NCI-H1092 treated with DMSO at 0.1 percent for 48 hours (cell line): ENCODE data around the gene MOGAT2.
A peak's percentile ranks its signal among the peaks of the same experiment; 100 is the strongest.

Source experiments
- DNase-seq: peaks from one replicate; lab custom pipeline; 2025; lab: John Stamatoyannopoulos, UW

The MOGAT2 gene

DNA sequence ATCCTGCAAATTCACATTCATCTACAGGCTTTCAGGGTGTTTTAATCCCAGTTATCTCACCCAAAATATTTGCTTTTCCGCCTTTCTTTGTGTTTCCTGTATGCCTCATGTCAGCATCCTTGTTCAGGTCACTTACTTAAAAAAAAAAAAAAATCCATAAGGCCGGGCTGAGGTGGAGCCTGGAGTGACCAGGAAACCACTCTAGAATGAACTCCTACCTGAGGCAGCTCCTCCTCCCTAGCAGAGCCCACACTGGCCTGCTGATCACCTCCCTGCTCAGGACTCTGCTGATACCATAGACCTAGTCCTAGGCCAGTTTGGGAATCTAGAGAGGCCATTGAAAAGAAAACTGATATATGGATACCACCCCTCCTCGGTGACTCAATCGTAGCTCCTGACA, 42.2 kb downstream of the MOGAT2 start:
- no peak for DNase-seq

DNA sequence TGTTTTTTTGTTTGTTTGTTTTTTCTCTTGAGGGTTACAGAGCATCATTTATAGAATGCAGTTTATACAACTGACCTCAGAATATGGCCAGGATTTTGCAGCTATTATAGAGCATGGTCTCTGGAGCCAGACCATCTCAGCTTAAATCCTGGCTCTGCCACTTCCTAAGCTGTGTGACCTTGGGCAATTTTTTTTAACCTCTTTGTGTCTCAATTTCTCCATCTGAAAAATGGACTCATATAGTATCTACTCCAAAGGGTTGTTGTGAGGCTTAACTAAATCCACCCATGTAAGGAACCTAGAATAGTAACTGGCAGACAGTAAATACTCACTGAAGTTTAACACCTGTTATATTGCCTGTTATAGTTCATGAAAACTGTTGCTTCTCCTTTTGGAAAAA, 42.6 kb downstream of the MOGAT2 start:
- no peak for DNase-seq

DNA sequence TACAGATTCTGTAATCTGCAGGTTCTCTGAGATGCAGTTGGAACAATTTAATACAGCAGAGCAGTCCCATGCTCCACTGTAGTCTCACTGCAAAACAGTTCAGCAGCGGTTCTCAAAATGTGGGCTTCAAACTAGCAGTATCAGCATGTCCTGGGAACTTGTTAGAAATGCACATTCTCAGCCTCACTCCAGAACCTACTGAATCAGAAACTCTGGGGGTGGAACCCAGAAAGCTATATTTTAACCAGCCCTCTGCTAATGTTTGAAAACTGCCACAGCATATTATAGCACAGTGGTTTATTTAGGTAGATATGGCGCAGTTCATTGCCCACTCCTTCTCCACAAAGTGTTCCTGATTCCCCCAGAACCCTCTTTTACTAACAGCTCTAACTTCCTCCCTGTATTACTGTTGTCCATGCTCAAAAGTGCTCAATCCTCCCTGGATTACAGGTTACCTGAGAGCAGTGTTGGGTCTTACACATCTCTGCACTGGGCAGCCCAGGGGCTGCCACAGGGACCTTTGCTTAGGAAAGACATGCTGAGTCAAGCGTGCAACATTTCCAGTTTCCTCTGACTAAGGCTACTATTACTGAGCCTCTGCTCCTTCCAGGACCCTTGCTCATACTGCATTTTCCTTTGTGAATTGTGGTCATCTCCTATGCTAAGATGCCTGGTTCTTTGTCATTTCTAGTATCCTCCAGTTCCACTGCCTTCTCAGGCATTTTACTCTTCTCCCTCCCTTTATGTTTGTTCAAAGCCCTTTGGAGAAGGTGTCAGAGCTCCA, 43.3 kb downstream of the MOGAT2 start:
- no peak for DNase-seq

DNA sequence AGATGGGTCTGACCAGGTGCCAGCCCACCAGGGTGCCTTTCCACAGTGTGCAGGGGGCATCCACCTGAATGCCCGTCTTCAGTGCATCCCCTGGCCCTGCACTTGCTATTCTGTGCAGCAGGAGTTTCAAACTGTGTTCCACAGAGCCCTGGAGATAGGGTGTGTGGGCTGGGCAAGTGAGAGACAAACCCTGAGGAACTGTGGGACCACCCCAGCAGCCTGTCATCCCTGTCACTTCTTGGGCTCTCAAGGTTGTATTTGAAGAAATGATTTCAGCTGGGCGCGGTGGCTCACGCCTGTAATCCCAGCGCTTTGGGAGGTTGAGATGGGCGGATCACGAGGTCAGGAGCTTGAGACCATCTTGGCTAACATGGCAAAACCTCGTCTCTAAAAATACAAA, 44.5 kb downstream of the MOGAT2 start:
- no peak for DNase-seq

DNA sequence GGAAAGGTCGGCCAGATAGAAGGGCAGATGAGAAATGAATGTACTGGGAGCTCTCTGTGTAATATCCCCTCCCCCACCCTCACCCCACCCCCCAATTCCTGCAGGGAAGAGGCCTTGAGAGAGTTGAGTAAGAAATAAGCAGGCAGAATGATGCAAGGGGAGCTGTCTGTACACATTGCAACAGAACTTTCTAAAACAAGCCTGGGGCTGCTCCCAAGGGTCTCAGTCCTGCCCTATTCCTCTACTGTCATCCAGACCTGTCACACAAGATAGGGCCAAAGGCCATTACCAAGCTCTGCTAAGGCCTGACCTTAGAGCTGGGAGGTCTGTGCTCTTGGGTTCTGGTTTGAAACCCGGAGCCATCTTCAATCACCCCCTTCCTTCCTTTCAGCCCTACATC, 45.2 kb downstream of the MOGAT2 start:
- DNase-seq, result no peak

DNA sequence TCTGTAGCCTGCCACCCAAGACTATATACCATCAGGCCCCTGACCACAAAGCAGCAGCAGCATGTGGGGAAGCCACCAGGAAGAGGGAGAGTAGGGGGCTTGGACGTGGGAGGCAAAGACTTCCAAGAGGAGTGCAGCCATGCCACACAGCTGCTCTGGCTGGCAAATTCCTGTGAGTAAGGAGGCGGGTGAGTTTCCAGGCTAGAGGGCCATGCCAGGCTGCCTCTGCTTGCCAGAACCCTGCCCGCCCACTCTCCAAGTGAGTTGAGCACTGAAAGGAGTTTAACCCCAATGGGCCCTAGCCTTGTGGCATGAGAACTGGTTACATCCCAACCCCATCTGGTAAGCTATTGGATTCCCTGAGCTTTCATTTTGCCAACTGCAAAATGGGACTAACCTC, 46.2 kb downstream of the MOGAT2 start:
- no peak for DNase-seq

DNA sequence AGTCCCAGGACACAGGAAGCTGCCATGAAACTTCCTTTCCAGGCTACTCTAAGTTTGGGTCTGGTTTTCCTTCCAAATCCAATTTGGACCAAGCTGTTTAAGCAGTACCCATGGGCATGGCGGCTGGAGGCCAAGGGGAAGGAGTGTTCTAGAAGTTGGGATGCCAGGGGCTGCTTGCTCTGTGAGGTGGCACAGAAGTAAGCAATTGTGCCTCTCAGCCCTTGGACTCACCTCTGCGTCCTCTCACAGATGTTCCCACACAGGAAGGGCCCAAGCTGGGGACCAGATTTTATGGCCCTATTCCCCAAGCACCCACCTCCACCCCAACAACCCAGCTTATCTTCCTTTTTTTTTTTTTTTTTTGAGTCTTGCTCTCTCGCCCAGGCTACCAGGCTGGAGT, 47.5 kb downstream of the MOGAT2 start:
- no peak for DNase-seq

DNA sequence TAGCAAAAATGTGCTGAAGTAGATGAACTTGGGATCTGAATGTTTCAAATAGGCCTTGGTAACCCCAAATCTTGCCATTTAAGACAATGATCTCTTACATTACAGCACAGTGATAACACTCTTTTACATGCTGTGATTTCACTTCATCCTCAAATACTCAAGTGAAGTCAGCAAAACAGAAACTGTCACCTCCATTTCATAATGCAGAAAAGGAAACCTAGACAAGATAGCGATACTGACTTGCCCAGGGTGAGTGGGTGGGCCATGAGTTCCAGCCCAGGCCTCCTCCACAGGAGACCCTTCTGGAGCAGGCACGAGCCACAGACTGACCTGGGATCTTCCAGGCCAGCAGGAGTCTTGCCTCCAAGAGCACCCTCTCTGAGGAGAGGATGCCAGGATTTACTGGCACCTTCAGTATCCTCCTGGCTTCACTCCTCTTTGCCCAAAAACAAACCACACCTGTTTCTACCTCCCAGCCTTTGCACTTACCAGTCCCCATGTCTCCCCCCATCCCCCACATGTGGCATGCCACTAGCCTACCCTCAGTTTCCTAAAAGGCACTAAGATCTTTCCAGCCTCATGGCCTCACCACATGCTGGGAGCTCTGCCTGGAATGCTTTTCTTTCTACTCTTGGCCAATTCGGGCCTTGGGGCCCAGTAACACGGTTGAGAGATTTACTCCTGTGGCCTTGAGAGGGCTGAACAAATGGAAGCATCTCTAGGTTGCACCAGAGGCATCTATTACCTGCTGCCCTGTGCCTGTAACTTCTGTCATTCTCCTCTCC, 49.0 kb downstream of the MOGAT2 start:
- DNase-seq, result no peak

DNA sequence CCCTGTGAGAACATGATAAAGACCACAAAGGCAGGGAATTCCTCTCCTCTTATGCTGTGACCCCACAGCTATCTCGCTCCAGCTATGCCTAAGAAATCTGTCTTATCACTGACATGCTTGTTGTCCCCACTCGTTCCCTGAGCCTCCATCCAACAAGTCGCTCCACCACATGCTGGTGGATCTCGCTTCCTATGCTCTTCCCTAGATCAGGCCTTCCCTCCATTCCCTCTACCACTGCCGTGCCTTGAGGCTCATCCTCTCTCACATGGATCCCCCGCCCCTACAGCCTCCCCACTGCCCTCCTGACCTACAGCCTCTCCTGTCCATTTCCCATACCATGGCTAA, 49.6 kb downstream of the MOGAT2 start:
- DNase-seq, result no peak

DNA sequence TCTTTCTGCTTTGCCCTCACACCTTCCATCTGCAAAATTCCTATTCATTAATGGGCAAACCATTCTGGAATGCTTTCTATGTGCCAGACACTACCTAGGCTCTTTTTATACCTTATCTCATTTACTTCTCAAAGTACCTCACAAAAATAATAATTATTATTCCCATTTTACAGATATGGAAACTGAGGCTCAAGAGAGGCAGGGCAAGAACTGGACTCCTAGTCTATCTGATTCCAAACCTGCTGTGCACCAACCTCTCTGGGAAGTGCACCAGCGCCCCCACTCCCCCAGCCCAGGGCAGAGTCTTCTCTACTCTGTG, 50.1 kb downstream of the MOGAT2 start:
- DNase-seq, result no peak

DNA sequence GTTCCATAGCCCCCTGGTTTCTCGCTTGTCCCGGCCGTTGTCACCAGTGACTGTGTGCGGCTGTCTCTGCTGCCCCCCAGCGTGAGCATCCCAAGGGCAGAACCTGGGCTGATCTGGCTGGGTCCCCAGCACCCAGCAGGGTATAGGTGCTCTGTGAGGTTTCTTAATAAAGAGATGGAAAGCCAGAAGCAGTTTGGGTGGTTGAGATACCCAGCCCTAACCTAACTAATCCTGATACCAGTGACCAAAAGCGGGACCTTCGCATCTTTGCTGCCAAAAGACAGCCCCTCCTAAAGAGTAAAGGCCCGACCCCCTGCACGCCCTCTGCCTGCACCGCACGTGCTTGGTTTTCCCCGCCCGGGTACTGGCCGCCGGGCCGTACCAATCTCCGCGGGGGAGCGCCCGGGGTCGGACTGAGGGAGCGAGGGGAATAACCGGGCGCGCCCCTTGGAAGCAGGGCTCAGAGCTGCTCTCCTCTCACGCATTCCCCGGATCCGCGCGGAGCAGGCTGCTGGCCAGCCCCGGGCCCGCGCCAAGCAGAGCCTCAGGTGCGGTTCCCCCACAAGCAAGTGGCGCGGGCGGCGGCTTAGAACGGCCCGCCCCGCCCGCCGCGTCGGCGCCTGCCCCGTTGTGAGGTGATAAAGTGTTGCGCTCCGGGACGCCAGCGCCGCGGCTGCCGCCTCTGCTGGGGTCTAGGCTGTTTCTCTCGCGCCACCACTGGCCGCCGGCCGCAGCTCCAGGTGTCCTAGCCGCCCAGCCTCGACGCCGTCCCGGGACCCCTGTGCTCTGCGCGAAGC, 50.7 kb downstream of the MOGAT2 start, which contains the start of gene DGAT2:
TSS of gene DGAT2 (plus strand) at position 667 of the 797 bp plus-strand sequence. CDS start 214 bp downstream, outside the sequence.
- DNase-seq, result peak; percentile 94

DNA sequence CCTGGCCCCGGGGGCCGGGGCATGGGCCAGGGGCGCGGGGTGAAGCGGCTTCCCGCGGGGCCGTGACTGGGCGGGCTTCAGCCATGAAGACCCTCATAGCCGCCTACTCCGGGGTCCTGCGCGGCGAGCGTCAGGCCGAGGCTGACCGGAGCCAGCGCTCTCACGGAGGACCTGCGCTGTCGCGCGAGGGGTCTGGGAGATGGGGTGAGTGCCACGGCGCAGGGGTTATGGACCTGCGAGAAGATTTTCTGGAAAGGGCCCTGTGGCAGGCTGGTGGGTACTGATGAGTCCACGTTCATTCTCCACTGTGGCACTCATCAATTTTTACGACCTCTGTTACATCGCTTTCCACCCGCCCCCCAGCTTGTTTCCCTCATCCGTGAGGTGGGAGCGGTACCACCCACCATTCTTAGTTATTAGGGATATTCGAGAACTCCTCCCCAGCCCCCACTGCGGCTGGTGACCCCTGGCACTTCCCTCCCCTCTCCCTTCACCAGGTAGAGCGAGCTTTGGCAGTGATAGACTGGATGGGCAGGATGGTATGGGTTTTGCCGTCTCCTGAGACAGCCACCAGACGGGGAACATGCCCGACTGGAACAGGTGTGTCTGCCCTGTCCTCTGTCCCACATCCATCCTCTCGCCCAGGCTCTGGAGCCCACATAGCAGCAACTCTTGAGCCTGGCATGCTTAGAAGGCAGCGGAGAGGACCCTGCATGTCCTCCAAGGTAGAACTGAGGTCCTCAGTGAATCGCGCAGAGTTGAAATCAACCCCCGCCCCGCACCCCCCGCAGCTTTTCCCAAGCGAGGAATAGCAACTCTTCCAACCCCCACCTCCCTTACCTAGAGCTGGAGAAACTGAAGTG, 51.5 kb downstream of the MOGAT2 start:
- peak; percentile 32 for DNase-seq

DNA sequence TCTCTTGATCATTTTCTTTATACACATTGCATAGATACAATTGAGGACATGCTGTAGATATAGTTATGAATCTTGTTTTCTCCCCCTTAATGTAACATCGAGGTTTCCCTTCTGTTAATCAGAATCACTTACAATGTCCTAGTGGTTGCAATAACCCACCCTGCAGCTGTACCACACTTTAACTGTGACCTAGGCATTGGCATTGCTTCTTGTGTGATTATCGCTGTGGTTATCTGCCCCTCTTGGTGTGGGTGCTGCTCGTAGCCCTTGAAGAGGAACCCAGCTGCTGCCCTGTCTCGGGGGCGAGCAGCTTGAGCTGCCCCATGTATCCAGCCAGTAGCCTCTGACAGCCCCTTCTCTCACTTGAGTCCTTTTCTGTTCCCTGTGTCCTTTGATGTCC, 52.5 kb downstream of the MOGAT2 start:
- DNase-seq, result no peak

DNA sequence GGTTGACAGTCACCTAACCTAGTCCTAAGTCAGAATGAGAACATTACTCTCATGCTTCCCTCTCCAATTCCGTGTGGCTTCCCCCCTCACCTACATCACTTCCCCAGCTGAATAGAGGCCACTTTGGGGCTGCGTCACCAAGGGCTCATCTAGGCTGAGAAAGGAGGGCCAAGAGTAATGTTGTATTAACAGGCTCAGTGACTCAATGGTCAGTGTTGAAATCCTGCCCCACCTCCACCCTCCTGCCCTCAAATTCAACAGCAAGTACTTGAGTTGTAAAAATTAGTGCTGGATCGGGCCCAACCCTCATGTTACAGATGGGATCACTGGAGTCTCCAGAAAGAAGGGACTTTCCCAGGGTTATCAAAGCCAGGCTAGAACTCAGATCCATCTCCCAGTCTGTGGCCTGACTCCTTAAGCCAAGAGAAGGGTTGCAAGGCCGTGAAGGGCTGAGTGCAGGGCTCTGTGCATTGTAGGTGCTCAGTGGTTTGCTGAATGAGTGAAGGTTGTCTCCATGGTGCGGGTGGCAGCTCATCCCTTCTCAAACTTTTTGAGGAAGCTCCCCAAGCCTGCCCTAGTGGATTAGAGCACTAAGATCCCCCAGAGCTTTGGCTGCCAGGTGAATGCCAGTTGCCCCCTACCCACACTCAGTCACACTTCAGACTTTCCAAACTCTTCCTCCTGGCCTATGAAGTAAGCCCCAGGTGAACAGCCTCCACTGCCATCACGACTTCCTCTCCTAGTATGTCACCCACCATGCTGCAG, 54.2 kb downstream of the MOGAT2 start:
- no peak for DNase-seq

DNA sequence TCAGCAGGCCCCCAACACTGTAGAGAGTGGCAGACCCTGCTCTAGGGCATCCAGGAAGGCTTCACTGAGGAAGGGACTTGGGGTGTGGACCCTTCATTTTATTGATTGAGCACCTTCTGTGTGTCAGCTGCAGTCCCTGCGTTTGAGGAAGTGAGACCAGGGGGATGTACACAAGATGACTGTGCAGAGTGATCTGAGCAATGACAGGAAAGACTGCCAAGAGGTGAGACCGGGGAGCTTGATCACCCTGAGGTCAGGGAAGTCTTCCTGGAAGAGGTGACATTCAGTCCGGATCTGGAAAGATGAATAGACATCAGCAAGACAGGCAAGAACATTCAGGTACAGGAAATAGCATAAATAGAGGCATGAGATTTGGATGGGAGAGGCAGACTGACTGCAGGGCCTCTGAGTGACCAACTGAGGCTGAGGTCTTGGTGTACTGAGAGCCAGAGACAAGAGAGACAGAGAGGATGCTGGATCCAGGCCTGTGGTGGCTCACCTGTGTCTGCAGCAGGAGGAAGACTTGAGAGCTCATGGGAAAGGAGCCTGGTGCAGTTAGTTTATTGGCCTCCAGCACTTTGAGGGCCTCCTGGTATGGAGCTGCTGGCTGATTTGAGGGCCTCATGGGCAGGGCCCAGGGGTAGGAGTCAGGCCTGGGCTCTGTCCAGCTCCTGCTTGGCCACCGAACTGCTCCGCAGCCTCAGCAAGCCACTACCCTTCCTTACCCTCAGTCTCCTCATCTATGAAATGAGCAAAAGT, 56.1 kb downstream of the MOGAT2 start:
- no peak for DNase-seq

DNA sequence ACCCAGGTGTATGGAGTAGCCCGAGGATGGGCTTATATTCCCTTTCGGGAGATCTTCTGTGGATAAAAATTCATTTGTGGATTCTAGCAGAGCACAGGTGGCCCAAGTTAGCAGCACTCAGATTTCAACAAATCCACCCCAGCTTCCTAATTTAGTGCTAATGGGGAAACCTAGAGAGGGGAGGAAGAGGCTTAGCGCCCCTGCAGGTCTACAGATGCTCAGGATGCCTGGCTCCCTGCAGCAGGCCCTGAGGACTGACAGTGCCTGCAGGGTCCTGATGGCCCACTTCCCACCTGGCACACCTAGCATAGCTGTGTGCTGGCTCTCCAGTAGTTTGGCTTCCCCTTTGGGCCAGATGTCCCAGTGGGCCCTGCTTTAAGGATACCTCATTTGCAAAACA, 57.4 kb downstream of the MOGAT2 start:
- no peak for DNase-seq

DNA sequence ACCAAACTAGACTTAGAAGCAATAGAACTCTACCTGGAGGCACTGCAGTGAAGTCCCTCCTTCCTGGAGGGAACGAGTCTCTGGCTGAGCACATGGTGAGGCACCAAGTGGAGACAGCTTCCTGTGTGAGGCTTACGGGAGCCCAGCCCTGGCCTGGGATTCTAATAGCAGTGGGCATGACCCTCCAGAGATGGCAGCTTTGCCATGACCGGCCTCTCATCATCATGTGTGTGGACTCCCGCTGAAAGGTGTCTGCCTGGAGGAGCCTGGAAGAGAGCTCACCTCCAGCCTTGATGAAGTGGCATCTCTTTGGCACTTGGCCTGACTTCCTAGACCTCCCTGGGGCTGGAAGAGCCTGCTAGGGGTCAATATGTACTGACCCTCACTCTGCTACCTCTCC, 58.9 kb downstream of the MOGAT2 start:
- DNase-seq, result no peak

DNA sequence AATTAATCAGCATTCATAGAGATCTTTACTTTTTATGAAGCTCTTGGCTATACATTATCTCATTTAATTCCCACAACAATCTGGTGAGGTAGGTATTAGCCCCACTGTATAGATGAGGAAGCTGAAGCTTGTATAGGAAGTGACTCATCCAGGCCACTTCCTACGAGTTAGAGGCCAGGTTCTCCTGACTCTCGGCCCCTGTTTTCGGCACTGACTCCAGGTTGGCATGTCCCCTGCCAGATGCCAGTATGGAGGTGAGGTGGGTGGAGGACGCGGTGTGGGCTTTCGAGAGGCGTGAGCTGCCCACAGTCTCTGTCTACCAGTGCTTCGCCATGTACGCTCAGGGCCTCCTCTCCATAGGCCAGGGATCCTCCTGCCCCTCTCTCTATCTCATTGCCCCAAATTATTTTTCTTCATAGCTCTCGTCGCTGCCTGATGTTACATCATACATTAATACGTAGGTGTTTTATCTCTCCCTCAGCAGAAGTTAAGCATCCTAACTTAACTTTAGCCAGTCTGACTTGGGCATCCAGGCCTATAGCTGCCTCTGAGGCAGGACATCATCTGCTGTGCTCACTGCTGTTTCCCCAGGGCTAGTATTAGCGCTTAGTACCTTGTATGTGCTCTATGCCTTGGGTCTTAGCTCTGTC, 59.9 kb downstream of the MOGAT2 start:
- DNase-seq, result no peak

DNA sequence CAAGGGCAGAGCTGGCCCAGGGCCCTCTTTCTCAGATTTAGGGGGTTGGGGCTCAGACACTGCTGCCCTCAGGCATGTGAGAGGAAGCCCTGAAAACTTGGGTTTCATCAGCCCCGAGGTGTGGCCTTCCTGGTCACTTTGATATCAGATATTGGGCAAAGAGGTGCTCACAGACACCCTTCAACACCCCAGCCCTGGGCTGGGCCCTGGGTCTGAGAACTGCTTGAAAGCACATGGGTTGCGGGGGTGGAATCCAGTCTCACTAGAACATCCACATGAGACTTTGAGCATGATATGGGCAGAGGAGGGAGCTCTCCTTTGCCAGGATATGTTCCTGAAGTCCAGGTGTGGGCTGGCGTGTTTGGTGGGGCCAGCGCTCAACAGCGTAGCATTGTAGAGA, 61.3 kb downstream of the MOGAT2 start:
- no peak for DNase-seq

DNA sequence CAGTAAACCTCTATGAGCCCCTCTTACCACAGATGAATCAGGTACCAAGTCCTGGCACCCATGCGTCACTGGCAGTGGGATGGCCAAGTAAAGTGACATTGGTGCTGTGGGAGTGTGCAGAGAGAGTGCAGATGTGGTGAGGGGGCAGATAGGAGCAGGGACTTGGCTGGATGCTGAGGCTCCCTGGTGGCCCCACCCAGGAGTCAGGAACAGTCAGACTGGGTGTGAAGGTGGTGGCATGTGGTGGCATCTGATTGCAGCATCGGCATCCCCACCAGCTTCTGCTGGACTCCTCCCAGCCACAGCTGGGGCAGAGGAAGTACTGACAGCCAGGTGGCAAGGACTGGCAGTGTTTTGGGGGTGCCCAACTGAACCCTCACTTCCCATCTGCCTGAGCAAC, 62.3 kb downstream of the MOGAT2 start:
- DNase-seq, result no peak
